H9 (cell line): Measurements from ENCODE around the gene ACMSD. TPM values are rescaled to one million over a fixed set of nuclear protein-coding genes. Genes with fewer than 3 reads are reported as not detected.

Experiments
- DNase-seq: peaks from one replicate; pipeline ENCODE4 v3.0.0-alpha.2; 2017
- H2AFZ ChIP-seq: one replicate; pipeline ENCODE4 v1.6.1; 2013; ENCODE audit warnings: mild to moderate bottlenecking, low read length, control low read depth, moderate library complexity
- H2AK5ac ChIP-seq: 2 replicates; pipeline ENCODE4 v1.6.1; 2013; ENCODE audit warnings: low read length, control low read depth, mixed read lengths; ENCODE audit not compliant: insufficient read length
- H2BK120ac ChIP-seq: one replicate; pipeline ENCODE4 v1.6.1; 2013; ENCODE audit warnings: low read depth, mild to moderate bottlenecking, low read length, control low read depth, inconsistent platforms; ENCODE audit not compliant: poor library complexity, severe bottlenecking
- H2BK12ac ChIP-seq: 2 replicates; pipeline ENCODE4 v1.6.1; 2013; ENCODE audit warnings: low read length, control low read depth, mixed read lengths, low read depth; ENCODE audit not compliant: insufficient read length
- H2BK15ac ChIP-seq: 2 replicates; pipeline ENCODE4 v1.6.1; 2013; ENCODE audit warnings: low read depth, low read length, control low read depth
- H2BK20ac ChIP-seq: one replicate; pipeline ENCODE4 v1.6.1; 2013; ENCODE audit warnings: low read depth, mild to moderate bottlenecking, low read length, control low read depth, inconsistent platforms; ENCODE audit not compliant: poor library complexity, severe bottlenecking
- H2BK5ac ChIP-seq: 2 replicates; pipeline ENCODE4 v1.6.1; 2013; ENCODE audit warnings: low read length, control low read depth, mixed read lengths; ENCODE audit not compliant: insufficient read length
- H3K14ac ChIP-seq: 2 replicates; pipeline ENCODE4 v1.6.1; 2013; ENCODE audit warnings: low read length, control low read depth; ENCODE audit not compliant: insufficient read depth
- H3K18ac ChIP-seq: 2 replicates; pipeline ENCODE4 v1.6.1; 2013; ENCODE audit warnings: low read depth, mild to moderate bottlenecking, mixed read lengths, low read length, control low read depth; ENCODE audit not compliant: insufficient read length
- H3K23ac ChIP-seq: 2 replicates; pipeline ENCODE4 v1.6.1; 2013; ENCODE audit warnings: low read length, control low read depth, mixed read lengths, low read depth; ENCODE audit not compliant: insufficient read length
- H3K23me2 ChIP-seq: 2 replicates; pipeline ENCODE4 v1.6.1; 2013; ENCODE audit warnings: low read depth, mild to moderate bottlenecking, mixed read lengths, low read length, control low read depth; ENCODE audit not compliant: insufficient read length, poor library complexity, severe bottlenecking
- H3K27ac ChIP-seq: 2 replicates; pipeline ENCODE4 v1.5.1; 2013; ENCODE audit warnings: low read length, control low read depth, mixed read lengths, low read depth; ENCODE audit not compliant: insufficient read length
- H3K27me3 ChIP-seq: 2 replicates; pipeline ENCODE4 v1.6.1; 2013; ENCODE audit warnings: low read length, control low read depth, inconsistent platforms; ENCODE audit not compliant: insufficient read depth
- H3K4ac ChIP-seq: 2 replicates; pipeline ENCODE4 v1.6.1; 2013; ENCODE audit warnings: low read depth, mild to moderate bottlenecking, control low read depth, inconsistent platforms, low read length, moderate library complexity
- H3K4me1 ChIP-seq: 2 replicates; pipeline ENCODE4 v1.6.1; 2013; ENCODE audit warnings: low read length, control low read depth, inconsistent platforms; ENCODE audit not compliant: insufficient read depth
- H3K4me2 ChIP-seq: 2 replicates; pipeline ENCODE4 v1.6.1; 2013; ENCODE audit warnings: low read length, control low read depth, mixed read lengths; ENCODE audit not compliant: insufficient read length, insufficient read depth
- H3K56ac ChIP-seq: 2 replicates; pipeline ENCODE4 v1.6.1; 2013; ENCODE audit warnings: low read depth, mild to moderate bottlenecking, mixed read lengths, low read length, control low read depth; ENCODE audit not compliant: insufficient read length
- H3K79me1 ChIP-seq: 2 replicates; pipeline ENCODE4 v1.6.1; 2013; ENCODE audit warnings: low read depth, mild to moderate bottlenecking, moderate library complexity, low read length, control low read depth, inconsistent platforms; ENCODE audit not compliant: insufficient read depth, poor library complexity, severe bottlenecking
- H3K79me2 ChIP-seq: 2 replicates; pipeline ENCODE4 v1.6.1; 2013; ENCODE audit warnings: low read length, control low read depth, inconsistent platforms; ENCODE audit not compliant: insufficient read depth
- H3K9ac ChIP-seq: 2 replicates; pipeline ENCODE4 v1.6.1; 2013; ENCODE audit warnings: low read length, control low read depth, mixed read lengths; ENCODE audit not compliant: insufficient read length; ENCODE audit errors: extremely low read depth
- H3K9me3 ChIP-seq: one replicate; pipeline ENCODE4 v1.6.1; 2013; ENCODE audit warnings: low read depth, low read length, inconsistent platforms; ENCODE audit not compliant: control insufficient read depth
- H3T11ph ChIP-seq: one replicate; pipeline ENCODE4 v1.6.1; 2013; ENCODE audit warnings: mild to moderate bottlenecking, low read length, control low read depth, inconsistent platforms
- H4K20me1 ChIP-seq: one replicate; pipeline ENCODE4 v1.6.1; 2013; ENCODE audit not compliant: control insufficient read depth, insufficient read length, insufficient read depth
- H4K5ac ChIP-seq: 2 replicates; pipeline ENCODE4 v1.6.1; 2013; ENCODE audit warnings: low read depth, mild to moderate bottlenecking, mixed read lengths, low read length, control low read depth; ENCODE audit not compliant: insufficient read length
- H4K8ac ChIP-seq: replicated peaks from 2 replicates; pipeline ENCODE4 v1.6.1; 2013; ENCODE audit warnings: low read length, control low read depth, mixed read lengths, low read depth; ENCODE audit not compliant: insufficient read length
- H4K91ac ChIP-seq: 2 replicates; pipeline ENCODE4 v1.6.1; 2013; ENCODE audit warnings: low read depth, mild to moderate bottlenecking, moderate library complexity, mixed read lengths, low read length, control low read depth; ENCODE audit not compliant: insufficient read length
- H3K27ac Mint-ChIP-seq, 3 experiments: 2 replicates in 2 of 3; 3 replicates in 1 of 3; pipeline ENCODE4 v1.8.0; 2020 to 2021; ENCODE audit warnings: mixed read lengths in 3 of 3, mild to moderate bottlenecking in 1 of 3, moderate library complexity in 1 of 3
- H3K27me3 Mint-ChIP-seq: 2 replicates; pipeline ENCODE4 v1.8.0; 2021; ENCODE audit warnings: low read depth, mild to moderate bottlenecking, moderate library complexity, mixed read lengths
- H3K36me3 Mint-ChIP-seq, 3 experiments: 2 replicates in 2 of 3; 3 replicates in 1 of 3; pipeline ENCODE4 v1.8.0; 2020 to 2021; ENCODE audit warnings: low read depth in 3 of 3, mixed read lengths in 3 of 3; ENCODE audit not compliant: insufficient read depth in 1 of 3
- H3K4me1 Mint-ChIP-seq, 2 experiments: 2 replicates each; pipeline ENCODE4 v1.8.0; 2020; ENCODE audit warnings: mixed read lengths in 2 of 2
- H3K4me3 Mint-ChIP-seq, 2 experiments: 2 replicates in 1 of 2; 3 replicates in 1 of 2; pipeline ENCODE4 v1.8.0; 2020 to 2021; ENCODE audit warnings: mild to moderate bottlenecking in 2 of 2, mixed read lengths in 2 of 2, moderate library complexity in 1 of 2
- H3K9me3 Mint-ChIP-seq, 2 experiments: 2 replicates in 1 of 2; 3 replicates in 1 of 2; pipeline ENCODE4 v1.8.0; 2020; ENCODE audit warnings: mild to moderate bottlenecking in 2 of 2, mixed read lengths in 2 of 2, moderate library complexity in 1 of 2
- WGBS: extraction: QIAGEN DNeasy Blood & Tissue Kit; methylation state at CpG from one replicate; pipeline ENCODE4 v1.1.7; 2013; ENCODE audit warnings: missing lambda C conversion rate, low lambda C conversion rate, mixed read lengths; ENCODE audit not compliant: insufficient read length; ENCODE audit errors: extremely low coverage; 5-methylcytosine and 5-hydroxymethylcytosine counted together
- total RNA-seq: library from RNA; stranded (reverse); gene quantifications from 2 replicates; pipeline ENCODE4 v1.2.1, GENCODE V29; 2021
- TF ChIP-seq, protein P1 (sequence below): fragments of 200-600 bp; sonication (generic); conservative IDR thresholded peaks from 3 replicates; pipeline ENCODE4 v1.8.0; 2021; ENCODE audit warnings: antibody characterized with exemption, mild to moderate bottlenecking

The ACMSD gene
- total RNA-seq, 1 experiment from 2014 or later, result not detected

DNA sequence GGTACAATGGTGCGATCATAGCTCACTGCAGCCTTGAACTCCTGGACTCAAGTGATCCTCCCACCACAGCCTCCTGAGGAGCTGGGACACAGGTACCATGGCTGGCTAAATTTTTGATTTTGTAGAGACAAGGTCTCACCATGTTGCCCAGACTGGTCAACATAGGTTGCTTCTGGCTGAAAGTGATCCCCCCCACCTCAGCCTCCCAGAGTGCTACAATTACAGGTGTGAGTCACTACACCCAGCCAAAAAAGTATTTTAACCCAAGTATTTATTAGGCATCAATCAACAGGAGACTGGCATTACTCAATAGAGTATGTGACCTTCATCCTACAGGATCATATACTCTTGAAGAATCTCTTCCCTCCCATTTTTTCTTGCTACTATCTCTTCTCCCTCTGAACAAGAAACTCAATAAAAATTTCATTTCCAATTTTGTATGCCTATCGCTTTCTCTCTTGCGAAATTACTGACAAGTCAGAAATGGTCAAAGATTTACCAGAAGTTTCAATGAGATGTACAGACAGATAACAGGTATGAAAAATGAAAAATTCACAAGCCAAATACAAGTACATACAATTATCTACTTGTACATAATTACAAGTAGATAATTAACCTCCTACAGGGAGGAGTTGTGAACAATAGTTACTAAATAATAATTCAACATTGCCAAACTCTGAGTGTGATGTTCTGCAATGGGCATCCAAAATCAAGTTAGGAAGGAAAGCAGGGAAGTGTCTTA, 45.3 kb downstream of the ACMSD start:
- WGBS, result no CpG with 5 or more reads among the region's 3 CpGs
- no peak overlapping the region for H2BK5ac ChIP-seq
- DNase-seq, result no peak
- no peak overlapping the region for H3K18ac ChIP-seq
- H3K79me2 ChIP-seq, result no peaks in the 10 kb centered on the region
- H2BK20ac ChIP-seq, result no peak overlapping the region
- H4K5ac ChIP-seq, result no peak overlapping the region
- no peaks in the 10 kb centered on the region for H3K27me3 Mint-ChIP-seq
- H2BK120ac ChIP-seq, result no peak overlapping the region
- no peaks in the 10 kb centered on the region for H4K20me1 ChIP-seq
- no peaks in the 10 kb centered on the region; a peak in 2 of 7 replicates for H3K36me3 Mint-ChIP-seq
- TF ChIP-seq, protein P1, sequence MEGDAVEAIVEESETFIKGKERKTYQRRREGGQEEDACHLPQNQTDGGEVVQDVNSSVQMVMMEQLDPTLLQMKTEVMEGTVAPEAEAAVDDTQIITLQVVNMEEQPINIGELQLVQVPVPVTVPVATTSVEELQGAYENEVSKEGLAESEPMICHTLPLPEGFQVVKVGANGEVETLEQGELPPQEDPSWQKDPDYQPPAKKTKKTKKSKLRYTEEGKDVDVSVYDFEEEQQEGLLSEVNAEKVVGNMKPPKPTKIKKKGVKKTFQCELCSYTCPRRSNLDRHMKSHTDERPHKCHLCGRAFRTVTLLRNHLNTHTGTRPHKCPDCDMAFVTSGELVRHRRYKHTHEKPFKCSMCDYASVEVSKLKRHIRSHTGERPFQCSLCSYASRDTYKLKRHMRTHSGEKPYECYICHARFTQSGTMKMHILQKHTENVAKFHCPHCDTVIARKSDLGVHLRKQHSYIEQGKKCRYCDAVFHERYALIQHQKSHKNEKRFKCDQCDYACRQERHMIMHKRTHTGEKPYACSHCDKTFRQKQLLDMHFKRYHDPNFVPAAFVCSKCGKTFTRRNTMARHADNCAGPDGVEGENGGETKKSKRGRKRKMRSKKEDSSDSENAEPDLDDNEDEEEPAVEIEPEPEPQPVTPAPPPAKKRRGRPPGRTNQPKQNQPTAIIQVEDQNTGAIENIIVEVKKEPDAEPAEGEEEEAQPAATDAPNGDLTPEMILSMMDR, result no peak
- no peak overlapping the region for H2BK15ac ChIP-seq
- no peak overlapping the region for H3K4ac ChIP-seq
- H3K23me2 ChIP-seq, result no peaks in the 10 kb centered on the region
- no peak overlapping the region for H3K4me3 Mint-ChIP-seq
- H3K56ac ChIP-seq, result no peak overlapping the region
- no peaks in the 10 kb centered on the region for H3K79me1 ChIP-seq
- H3K23ac ChIP-seq, result no peak overlapping the region
- no peak overlapping the region for H3K9ac ChIP-seq
- no peak overlapping the region for H3K4me2 ChIP-seq
- H4K91ac ChIP-seq, result no peak overlapping the region
- no peak overlapping the region for H3T11ph ChIP-seq
- H2AFZ ChIP-seq, result no peak overlapping the region
- no peaks in the 10 kb centered on the region; a peak in 1 of 5 replicates for H3K9me3 Mint-ChIP-seq
- no peak overlapping the region for H3K27ac Mint-ChIP-seq
- no peak overlapping the region for H2AK5ac ChIP-seq
- H3K4me1 ChIP-seq, result no peaks in the 10 kb centered on the region
- no peak overlapping the region for H3K14ac ChIP-seq
- no peaks in the 10 kb centered on the region for H3K27me3 ChIP-seq
- H3K9me3 ChIP-seq, result no peaks in the 10 kb centered on the region
- H4K8ac ChIP-seq, result no peak overlapping the region
- H3K27ac ChIP-seq, result no peak overlapping the region
- H2BK12ac ChIP-seq, result no peak overlapping the region
- H3K4me1 Mint-ChIP-seq, result no peaks in the 10 kb centered on the region
